Stimulated activated CD8-positive, alpha-beta memory T cell treated with anti-CD3 and anti-CD28 coated beads, Interleukin-7, amount 100 ng/mL, for 24 hours (primary cell): Measurements from ENCODE around the gene PIAS4.

Source experiments
- DNase-seq: peaks from one replicate; pipeline ENCODE4 v3.0.0-alpha.2; 2020; ENCODE audit warnings: low read depth

The PIAS4 gene

GRCh38 chr19:4042731-4043082 is 35.2 kb downstream of the PIAS4 start:
- DNase-seq = no peak

GRCh38 chr19:4043401-4043800 is 35.9 kb downstream of the PIAS4 start:
- DNase-seq = no peak

- no peak for DNase-seq
These were observed 36.6 kb downstream of the PIAS4 start for GRCh38 chr19:4043966-4044715.

- no peak for DNase-seq
These were observed 37.5 kb downstream of the PIAS4 start for GRCh38 chr19:4044990-4045465.

- no peak for DNase-seq
These were observed 38.2 kb downstream of the PIAS4 start for GRCh38 chr19:4045597-4046361.

- no peak for DNase-seq
These were observed 38.8 kb downstream of the PIAS4 start for GRCh38 chr19:4046362-4046691.

- DNase-seq = no peak
These were observed 39.6 kb downstream of the PIAS4 start for GRCh38 chr19:4046946-4047683.

GRCh38 chr19:4049432-4049831 is 41.9 kb downstream of the PIAS4 start:
- no peak for DNase-seq

GRCh38 chr19:4051175-4052101 is 43.9 kb downstream of the PIAS4 start:
- DNase-seq = no peak

GRCh38 chr19:4052114-4052992 is 44.8 kb downstream of the PIAS4 start:
- DNase-seq = no peak

- no peak for DNase-seq
These were observed 45.5 kb downstream of the PIAS4 start for GRCh38 chr19:4052993-4053422.

- DNase-seq = no peak
These were observed 46.1 kb downstream of the PIAS4 start for GRCh38 chr19:4053423-4054324.

- DNase-seq = no peak
These were observed 47.1 kb downstream of the PIAS4 start for GRCh38 chr19:4054441-4055208.

- no peak for DNase-seq
These were observed 47.6 kb downstream of the PIAS4 start for GRCh38 chr19:4055209-4055552.

GRCh38 chr19:4057931-4058692 is 50.6 kb downstream of the PIAS4 start:
- DNase-seq = peak; percentile 59

- no peak for DNase-seq
These were observed 51.3 kb downstream of the PIAS4 start for GRCh38 chr19:4058693-4059452.

GRCh38 chr19:4059453-4059871 is 51.9 kb downstream of the PIAS4 start:
- DNase-seq = no peak
